HG03045 (cell line): ENCODE data around the gene VENTX.

Experiments used
- ATAC-seq: cut with Tn5 transposase; IDR thresholded peaks from one replicate; pipeline ENCODE4 v1.9.1; 2021; ENCODE audit warnings: mild to moderate bottlenecking, moderate library complexity; ENCODE audit not compliant: unreplicated experiment

VENTX gene

GRCh38 chr10:133201948-133202725 is 35.5 kb upstream of the VENTX start:
- no peak for ATAC-seq

GRCh38 chr10:133202778-133203651 is 34.6 kb upstream of the VENTX start:
- ATAC-seq, result no peak

- no peak for ATAC-seq
These were observed 33.9 kb upstream of the VENTX start for GRCh38 chr10:133203652-133204195.

- ATAC-seq, result no peak
These were observed 33.2 kb upstream of the VENTX start for GRCh38 chr10:133204226-133205015.

- no peak for ATAC-seq
These were observed 32.5 kb upstream of the VENTX start for GRCh38 chr10:133205146-133205545.

GRCh38 chr10:133206356-133207040 is 31.2 kb upstream of the VENTX start:
- ATAC-seq, result no peak

GRCh38 chr10:133207041-133207600 is 30.5 kb upstream of the VENTX start:
- no peak for ATAC-seq

GRCh38 chr10:133207627-133208026 is 30.0 kb upstream of the VENTX start:
- no peak for ATAC-seq

GRCh38 chr10:133208466-133208865 is 29.2 kb upstream of the VENTX start:
- no peak for ATAC-seq

- ATAC-seq, result no peak
These were observed 28.5 kb upstream of the VENTX start for GRCh38 chr10:133209117-133209516.

GRCh38 chr10:133209641-133210040 is 28.0 kb upstream of the VENTX start:
- ATAC-seq, result no peak

GRCh38 chr10:133210398-133211140 is 27.1 kb upstream of the VENTX start:
- ATAC-seq, result no peak

- no peak for ATAC-seq
These were observed 26.4 kb upstream of the VENTX start for GRCh38 chr10:133211141-133211830.

GRCh38 chr10:133211959-133212852 is 25.4 kb upstream of the VENTX start:
- ATAC-seq, result no peak

GRCh38 chr10:133212853-133213494 is 24.7 kb upstream of the VENTX start:
- no peak for ATAC-seq

- ATAC-seq, result no peak
These were observed 23.8 kb upstream of the VENTX start for GRCh38 chr10:133213641-133214467.
